ENCODE results near the gene KRTAP10-2. TPM values are rescaled to one million over a fixed set of nuclear protein-coding genes. Genes with fewer than 3 reads are reported as not detected.

KRTAP10-2 gene
- total and polyA plus RNA-seq, 2 experiments from 2014 or later = 0.24 TPM; not detected in 1

DNA sequence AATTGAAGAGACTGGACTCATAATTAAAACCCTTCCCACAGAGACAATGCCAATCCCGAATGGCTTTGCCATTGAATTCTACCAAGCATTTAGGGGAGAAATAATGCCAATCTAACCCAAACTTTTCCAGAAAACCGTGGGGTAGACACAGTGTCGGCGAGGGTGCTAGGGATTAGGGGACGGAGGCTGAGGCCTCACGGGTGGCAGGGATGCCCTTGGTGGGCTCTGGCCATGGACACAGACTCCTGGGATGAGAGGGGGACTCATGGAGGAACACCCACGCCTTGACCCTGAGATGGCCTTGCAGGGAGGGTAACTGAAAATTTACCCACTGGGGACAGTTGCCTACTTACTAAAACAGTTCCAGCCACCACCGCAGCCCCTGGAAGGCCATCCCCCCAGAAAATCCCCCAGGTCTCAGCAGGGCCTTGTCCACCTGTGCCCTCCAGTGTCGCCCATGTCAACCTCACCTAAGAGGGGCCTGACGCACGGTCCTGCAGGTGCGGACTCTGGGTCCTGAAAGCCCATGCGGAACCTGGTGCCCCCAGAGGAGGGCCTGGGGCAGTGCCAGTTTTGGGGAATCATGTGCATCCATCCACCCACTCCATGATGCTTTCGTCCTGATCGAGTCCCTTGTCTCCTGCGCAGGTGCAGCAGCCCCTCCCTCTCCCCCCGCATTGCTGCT is 27.2 kb upstream of the KRTAP10-2 start:
- Histone ChIP-seq H3K4me1 (ENCODE audit: insufficient read depth) (no peaks in the 10 kb centered on the region), H3F3A (replicated peaks; ENCODE audit: low read depth) (no peaks in the 10 kb centered on the region), H3K27me3 (ENCODE audit: insufficient read depth) (no peaks in the 10 kb centered on the region), H3K4me2 (no peak overlapping the region), H2AFZ (no peak overlapping the region), H3K36me3 (ENCODE audit: insufficient read depth) (no peaks in the 10 kb centered on the region), H3K27ac (ENCODE audit: low read depth) (no peak overlapping the region), H4K20me1 (replicated peaks; ENCODE audit: insufficient read depth) (no peaks in the 10 kb centered on the region), H3K79me2 (replicated peaks; ENCODE audit: insufficient read depth) (no peaks in the 10 kb centered on the region), H3K4me3 (no peak overlapping the region), H3K9me2 (ENCODE audit: insufficient read depth) (no peaks in the 10 kb centered on the region)
- DNase-seq (ENCODE audit: low spot score) (no peak), ATAC-seq (no peak)
- Mint-ChIP-seq H3K27me3 (ENCODE audit: insufficient read depth, low read depth, poor library complexity) (peaks cover 11% of the 10 kb centered on the region), H3K9me3 (peaks cover 30% of the 10 kb centered on the region), H3K4me1 (peaks cover 9% of the 10 kb centered on the region), H3K36me3 (ENCODE audit: low read depth) (peaks cover 3% of the 10 kb centered on the region; the same call in 2 of the 3 replicates), H3K27ac (no peak overlapping the region), H3K4me3 (no peak overlapping the region)
- TF ChIP-seq, protein P1, sequence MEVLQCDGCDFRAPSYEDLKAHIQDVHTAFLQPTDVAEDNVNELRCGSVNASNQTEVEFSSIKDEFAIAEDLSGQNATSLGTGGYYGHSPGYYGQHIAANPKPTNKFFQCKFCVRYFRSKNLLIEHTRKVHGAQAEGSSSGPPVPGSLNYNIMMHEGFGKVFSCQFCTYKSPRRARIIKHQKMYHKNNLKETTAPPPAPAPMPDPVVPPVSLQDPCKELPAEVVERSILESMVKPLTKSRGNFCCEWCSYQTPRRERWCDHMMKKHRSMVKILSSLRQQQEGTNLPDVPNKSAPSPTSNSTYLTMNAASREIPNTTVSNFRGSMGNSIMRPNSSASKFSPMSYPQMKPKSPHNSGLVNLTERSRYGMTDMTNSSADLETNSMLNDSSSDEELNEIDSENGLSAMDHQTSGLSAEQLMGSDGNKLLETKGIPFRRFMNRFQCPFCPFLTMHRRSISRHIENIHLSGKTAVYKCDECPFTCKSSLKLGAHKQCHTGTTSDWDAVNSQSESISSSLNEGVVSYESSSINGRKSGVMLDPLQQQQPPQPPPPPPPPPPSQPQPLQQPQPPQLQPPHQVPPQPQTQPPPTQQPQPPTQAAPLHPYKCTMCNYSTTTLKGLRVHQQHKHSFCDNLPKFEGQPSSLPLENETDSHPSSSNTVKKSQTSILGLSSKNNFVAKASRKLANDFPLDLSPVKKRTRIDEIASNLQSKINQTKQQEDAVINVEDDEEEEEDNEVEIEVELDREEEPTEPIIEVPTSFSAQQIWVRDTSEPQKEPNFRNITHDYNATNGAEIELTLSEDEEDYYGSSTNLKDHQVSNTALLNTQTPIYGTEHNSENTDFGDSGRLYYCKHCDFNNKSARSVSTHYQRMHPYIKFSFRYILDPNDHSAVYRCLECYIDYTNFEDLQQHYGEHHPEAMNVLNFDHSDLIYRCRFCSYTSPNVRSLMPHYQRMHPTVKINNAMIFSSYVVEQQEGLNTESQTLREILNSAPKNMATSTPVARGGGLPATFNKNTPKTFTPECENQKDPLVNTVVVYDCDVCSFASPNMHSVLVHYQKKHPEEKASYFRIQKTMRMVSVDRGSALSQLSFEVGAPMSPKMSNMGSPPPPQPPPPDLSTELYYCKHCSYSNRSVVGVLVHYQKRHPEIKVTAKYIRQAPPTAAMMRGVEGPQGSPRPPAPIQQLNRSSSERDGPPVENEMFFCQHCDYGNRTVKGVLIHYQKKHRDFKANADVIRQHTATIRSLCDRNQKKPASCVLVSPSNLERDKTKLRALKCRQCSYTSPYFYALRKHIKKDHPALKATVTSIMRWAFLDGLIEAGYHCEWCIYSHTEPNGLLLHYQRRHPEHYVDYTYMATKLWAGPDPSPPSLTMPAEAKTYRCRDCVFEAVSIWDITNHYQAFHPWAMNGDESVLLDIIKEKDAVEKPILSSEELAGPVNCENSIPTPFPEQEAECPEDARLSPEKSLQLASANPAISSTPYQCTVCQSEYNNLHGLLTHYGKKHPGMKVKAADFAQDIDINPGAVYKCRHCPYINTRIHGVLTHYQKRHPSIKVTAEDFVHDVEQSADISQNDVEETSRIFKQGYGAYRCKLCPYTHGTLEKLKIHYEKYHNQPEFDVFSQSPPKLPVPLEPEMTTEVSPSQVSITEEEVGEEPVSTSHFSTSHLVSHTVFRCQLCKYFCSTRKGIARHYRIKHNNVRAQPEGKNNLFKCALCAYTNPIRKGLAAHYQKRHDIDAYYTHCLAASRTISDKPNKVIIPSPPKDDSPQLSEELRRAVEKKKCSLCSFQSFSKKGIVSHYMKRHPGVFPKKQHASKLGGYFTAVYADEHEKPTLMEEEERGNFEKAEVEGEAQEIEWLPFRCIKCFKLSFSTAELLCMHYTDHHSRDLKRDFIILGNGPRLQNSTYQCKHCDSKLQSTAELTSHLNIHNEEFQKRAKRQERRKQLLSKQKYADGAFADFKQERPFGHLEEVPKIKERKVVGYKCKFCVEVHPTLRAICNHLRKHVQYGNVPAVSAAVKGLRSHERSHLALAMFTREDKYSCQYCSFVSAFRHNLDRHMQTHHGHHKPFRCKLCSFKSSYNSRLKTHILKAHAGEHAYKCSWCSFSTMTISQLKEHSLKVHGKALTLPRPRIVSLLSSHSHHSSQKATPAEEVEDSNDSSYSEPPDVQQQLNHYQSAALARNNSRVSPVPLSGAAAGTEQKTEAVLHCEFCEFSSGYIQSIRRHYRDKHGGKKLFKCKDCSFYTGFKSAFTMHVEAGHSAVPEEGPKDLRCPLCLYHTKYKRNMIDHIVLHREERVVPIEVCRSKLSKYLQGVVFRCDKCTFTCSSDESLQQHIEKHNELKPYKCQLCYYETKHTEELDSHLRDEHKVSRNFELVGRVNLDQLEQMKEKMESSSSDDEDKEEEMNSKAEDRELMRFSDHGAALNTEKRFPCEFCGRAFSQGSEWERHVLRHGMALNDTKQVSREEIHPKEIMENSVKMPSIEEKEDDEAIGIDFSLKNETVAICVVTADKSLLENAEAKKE (CRISPR knock-in tag; IDR thresholded peaks at IDR 0.05) = no peak
- TF ChIP-seq ZNF331 (CRISPR knock-in tag; IDR thresholded peaks at IDR 0.05; ENCODE audit: low read depth) = no peak
- TF ChIP-seq, protein P2, sequence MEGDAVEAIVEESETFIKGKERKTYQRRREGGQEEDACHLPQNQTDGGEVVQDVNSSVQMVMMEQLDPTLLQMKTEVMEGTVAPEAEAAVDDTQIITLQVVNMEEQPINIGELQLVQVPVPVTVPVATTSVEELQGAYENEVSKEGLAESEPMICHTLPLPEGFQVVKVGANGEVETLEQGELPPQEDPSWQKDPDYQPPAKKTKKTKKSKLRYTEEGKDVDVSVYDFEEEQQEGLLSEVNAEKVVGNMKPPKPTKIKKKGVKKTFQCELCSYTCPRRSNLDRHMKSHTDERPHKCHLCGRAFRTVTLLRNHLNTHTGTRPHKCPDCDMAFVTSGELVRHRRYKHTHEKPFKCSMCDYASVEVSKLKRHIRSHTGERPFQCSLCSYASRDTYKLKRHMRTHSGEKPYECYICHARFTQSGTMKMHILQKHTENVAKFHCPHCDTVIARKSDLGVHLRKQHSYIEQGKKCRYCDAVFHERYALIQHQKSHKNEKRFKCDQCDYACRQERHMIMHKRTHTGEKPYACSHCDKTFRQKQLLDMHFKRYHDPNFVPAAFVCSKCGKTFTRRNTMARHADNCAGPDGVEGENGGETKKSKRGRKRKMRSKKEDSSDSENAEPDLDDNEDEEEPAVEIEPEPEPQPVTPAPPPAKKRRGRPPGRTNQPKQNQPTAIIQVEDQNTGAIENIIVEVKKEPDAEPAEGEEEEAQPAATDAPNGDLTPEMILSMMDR (conservative IDR thresholded peaks at IDR 0.05; ENCODE audit: low read depth in 2 of 2) = no peak
- TF ChIP-seq POLR2AphosphoS5 (IDR thresholded peaks at IDR 0.05; ENCODE audit: low read depth) = no peak
- no peak for TF ChIP-seq CREB1 (CRISPR knock-in tag; IDR thresholded peaks at IDR 0.05; ENCODE audit: low read depth)
- TF ChIP-seq JUNB (IDR thresholded peaks at IDR 0.05; ENCODE audit: unreplicated experiment) = no peak
- no peak for TF ChIP-seq STAT1 (IDR thresholded peaks at IDR 0.05; ENCODE audit: unreplicated experiment)

Measured in GM23338 (cell line).